A204.1 (cell line): Measurements from ENCODE around the gene C1orf53.
A peak's percentile ranks its signal among the peaks of the same experiment; 100 is the strongest.
"Not testable (repeated sequence)": the region's sequence is repeated elsewhere in the genome, so short reads cannot be mapped to it uniquely, and the experiment has no call there.

Source experiments
- FAIRE-seq: peaks from 2 replicates; lab custom pipeline; 2012; peaks lifted over from hg19 to GRCh38; lab: Jason Lieb, UNC

The C1orf53 gene

GRCh38 chr1:197921235-197922069 lies 19.0 kb downstream of the C1orf53 start:
- FAIRE-seq: no peak

DNA sequence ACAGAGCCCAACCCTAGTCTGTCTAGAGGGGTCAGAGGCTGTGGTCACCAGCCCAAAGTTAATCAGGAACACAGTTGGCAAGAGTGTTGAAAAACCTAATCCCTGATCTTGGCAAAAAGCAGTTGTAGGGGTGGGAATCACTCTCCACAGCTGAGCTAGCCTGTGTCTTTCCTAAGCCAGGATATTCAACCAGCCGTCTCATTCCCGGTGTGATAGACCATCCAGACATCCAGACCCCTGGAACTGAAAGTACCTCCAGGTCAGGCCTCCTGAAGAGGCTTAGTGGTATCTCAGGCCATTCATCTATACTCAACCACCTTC lies 19.6 kb downstream of the C1orf53 start:
- FAIRE-seq: no peak

- no peak for FAIRE-seq
Measured at GRCh38 chr1:197923038-197923437, 20.6 kb downstream of the C1orf53 start.

- FAIRE-seq: peak; percentile 87
Measured at GRCh38 chr1:197924516-197925123, 22.2 kb downstream of the C1orf53 start.

DNA sequence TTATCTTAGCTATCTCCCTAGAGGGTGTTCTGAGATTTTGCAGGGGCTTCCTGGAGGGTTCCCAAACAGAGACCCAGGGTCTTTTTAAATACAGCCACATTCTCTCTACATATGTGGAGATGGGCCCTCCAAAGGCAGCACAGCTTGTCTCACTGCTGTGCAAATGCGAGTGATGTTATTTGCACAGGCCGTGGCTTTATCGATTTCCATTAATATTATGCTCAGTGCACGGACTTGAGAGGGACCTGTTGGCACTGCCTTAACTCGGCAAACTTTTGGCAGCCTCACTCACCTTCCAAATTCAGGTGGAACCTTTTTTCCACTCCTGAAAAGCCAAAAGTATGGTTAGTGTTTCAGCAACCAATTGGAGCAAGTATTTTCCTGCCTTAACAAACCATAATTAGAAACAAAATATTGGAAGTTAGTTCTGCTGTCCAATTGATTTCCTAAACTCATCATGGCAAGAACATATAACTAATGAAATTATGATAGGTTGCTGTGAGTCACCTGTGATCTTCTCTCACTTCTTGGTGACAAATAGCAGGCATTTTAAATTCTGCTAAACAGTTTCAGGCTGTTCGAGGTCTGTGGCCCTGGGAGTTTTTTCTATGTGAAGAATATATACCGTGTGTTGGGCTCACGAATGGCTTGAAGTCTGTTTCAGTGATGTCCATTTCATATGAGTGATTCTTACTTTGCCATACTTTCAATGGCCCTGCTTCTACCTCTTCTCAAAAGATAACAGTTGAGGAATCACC lies 25.7 kb downstream of the C1orf53 start:
- no peak for FAIRE-seq

- no peak for FAIRE-seq
Measured at GRCh38 chr1:197928849-197929336, 26.5 kb downstream of the C1orf53 start.

- peak; percentile 59 for FAIRE-seq
Measured at GRCh38 chr1:197933016-197933415, 30.6 kb downstream of the C1orf53 start.

GRCh38 chr1:197933647-197934046 lies 31.2 kb downstream of the C1orf53 start:
- no peak for FAIRE-seq

GRCh38 chr1:197937381-197937780 lies 35.0 kb downstream of the C1orf53 start:
- no peak for FAIRE-seq

- FAIRE-seq: no peak
Measured at GRCh38 chr1:197937892-197938291, 35.5 kb downstream of the C1orf53 start.

DNA sequence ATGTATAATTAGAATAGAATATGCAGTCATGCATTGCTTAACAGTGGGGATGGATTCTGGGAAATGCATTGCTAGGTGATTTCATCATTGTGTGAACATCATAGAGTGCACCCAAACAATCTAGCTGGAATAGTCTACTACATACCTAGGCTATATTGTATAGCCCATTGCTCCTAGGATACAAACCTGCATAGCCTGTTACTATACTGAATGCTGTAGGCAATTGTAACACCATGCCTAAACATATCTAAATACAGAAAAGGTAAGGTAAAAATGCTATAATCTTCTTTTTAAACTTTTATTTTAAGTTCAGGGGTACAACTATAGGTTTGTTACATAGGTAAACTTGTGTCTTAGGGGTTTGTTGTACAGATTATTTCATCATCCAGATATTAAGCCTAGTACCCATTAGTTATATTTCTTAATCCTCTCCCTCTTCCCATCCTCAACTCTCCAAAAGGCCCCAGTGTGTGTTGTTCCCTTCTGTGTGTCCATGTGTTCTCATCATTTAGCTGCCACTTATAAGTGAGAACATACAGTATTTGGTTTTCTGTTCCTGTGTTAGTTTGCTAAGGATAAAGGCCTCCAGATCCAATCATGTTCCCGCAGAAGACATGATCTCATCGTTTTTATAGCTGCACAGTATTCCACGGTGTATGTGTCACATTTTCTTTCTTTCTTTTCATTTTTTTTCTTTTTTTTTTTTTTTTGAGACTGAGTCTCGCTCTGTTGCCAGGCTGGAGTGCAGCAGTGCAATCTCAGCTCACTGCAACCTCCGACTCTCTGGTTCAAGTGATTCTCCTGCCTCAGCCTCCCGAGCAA lies 36.9 kb downstream of the C1orf53 start:
- FAIRE-seq: not testable (repeated sequence)

DNA sequence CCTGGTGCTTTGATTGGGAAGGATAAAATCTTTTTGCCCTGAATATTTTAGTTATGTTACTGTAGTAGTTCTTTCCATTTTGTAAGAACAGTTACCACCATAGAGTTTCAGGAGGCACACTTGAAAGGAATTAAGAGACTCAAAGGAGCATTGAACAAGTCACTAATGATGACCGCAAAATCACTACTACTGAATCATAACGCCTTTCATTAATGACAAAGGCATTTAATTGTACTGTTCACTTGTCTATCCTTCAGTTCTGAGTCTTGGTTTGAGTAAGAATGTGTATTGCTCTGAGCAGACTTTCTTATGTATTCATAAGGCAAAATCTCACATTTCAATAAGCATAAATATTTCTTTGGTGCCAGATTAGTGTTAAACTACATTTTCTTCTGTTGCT lies 39.6 kb downstream of the C1orf53 start:
- FAIRE-seq: no peak

- no peak for FAIRE-seq
Measured at GRCh38 chr1:197944485-197944884, 42.1 kb downstream of the C1orf53 start.

- FAIRE-seq: no peak
Measured at GRCh38 chr1:197948926-197949899, 46.8 kb downstream of the C1orf53 start.

DNA sequence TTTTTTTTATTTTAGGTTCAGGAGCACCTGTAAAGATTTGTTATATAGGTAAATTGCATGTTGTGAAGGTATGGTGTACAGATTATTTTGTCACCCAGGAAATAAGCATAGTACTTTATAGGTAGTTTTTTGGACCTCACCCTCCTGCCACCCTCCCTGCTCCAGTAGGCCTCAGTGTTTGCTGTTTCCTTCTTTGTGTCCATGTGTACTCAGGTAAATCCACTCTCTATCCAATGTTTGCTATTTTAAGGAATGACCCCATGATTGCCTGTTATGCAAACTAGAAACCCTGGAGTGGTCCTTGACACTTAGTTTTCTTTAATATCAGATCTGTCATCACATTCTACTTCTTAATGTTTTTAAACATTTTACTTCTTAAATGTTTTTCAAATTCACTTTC lies 48.7 kb downstream of the C1orf53 start:
- no peak for FAIRE-seq

- no peak for FAIRE-seq
Measured at GRCh38 chr1:197951617-197952175, 49.3 kb downstream of the C1orf53 start.

GRCh38 chr1:197953472-197953871 lies 51.0 kb downstream of the C1orf53 start:
- FAIRE-seq: not testable (repeated sequence)

- no peak for FAIRE-seq
Measured at GRCh38 chr1:197954718-197955418, 52.4 kb downstream of the C1orf53 start.

DNA sequence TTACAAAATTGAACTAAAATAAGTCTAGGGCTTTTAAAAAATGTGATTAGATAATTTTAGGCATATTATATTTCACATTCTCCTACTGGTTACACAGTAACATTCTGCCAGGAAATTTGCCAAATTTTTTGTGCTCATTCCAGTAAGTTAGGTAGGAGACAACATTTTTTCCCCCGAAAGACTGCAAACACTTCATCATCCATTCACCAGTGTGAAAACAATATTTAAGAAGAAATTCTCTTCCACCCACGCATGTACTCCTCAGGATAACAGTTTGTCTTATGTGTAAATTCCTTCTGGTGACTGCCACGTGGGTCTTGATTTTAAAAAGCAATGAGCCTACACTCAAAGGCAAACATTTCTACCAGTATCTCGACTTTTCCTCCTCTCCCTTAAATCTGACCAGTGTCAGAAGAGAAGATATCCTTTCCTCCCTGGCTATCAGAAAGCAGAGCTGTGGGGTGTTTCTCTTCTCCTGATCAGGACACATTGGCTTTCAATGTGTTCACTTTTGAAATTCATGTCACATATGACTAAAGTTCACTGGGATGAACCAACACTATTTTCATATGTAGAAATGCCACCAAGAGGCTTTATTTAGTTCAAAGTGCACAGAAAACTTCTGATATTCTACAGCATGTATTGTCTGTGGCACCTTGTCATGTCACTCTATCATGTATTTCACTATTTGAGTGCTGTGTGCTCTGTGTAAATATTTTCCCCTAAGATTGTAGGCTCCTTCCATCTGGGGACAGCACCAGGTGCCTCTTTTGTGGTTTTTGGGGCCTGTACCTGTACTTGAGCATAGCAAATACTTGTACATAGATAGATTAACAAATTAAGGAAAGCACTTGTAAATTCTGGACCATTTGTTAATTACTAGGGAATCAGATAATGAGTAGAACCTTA lies 53.3 kb downstream of the C1orf53 start:
- FAIRE-seq: no peak
